HG02571 (cell line): ENCODE results near the gene CTSW.
"Not testable (repeated sequence)": the region's sequence is repeated elsewhere in the genome, so short reads cannot be mapped to it uniquely, and the experiment has no call there.

ENCODE experiments used
- ATAC-seq: cut with Tn5 transposase; IDR thresholded peaks from one replicate; pipeline ENCODE4 v1.9.1; 2021; ENCODE audit warnings: mild to moderate bottlenecking, moderate library complexity; ENCODE audit not compliant: unreplicated experiment

The CTSW gene

GRCh38 chr11:65879617-65880016, at the start of gene CTSW:
Gene CTSW, plus strand, starts transcription at chr11:65879837. Its CDS starts 18 bp downstream, at chr11:65879855.
- ATAC-seq = no peak

GRCh38 chr11:65832231-65832630, 47.4 kb upstream of the CTSW start:
- not testable (repeated sequence) for ATAC-seq

DNA sequence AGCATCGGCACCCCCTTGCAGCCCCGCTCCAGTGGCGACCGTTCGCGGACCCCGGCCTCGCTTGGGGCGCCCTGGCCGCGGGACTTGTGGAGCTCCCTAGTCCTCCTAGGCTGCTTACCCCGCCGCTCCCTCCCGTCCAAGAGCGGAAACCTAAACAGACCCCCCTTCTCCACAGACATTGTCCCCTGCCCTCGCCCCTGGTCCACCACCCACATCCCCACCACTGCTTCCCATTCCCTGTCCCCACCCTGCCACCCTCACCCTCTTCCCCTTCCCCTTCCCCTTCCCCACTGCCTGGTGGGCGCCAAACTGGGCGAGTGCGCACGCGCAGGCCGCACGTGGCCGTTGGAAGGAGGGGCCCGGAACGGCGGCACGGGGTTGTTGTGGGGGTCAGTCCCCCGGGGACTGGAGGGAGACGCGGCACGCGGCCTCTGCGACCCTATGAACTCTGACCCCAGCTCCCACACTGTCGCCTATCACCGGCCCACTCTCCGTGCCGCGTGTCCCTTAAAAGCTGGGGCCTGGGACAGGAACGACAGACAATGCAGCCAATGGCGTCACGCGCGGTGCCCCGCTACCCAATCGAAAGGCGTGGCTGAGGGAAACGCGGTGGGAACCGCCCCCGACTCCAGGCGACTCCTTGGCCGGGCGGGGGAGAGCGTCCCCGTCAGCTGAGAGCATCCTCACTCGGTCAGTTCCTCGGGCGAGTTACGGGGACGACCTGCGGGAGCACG, 46.2 kb upstream of the CTSW start, which contains the start of gene SNX32:
Gene SNX32, plus strand, starts transcription at position 667 of the 734 bp plus-strand sequence. CDS start 103 bp downstream, outside the sequence.
- peak; percentile 81 for ATAC-seq

- no peak for ATAC-seq
Measured at GRCh38 chr11:65834202-65834601, 45.4 kb upstream of the CTSW start.

DNA sequence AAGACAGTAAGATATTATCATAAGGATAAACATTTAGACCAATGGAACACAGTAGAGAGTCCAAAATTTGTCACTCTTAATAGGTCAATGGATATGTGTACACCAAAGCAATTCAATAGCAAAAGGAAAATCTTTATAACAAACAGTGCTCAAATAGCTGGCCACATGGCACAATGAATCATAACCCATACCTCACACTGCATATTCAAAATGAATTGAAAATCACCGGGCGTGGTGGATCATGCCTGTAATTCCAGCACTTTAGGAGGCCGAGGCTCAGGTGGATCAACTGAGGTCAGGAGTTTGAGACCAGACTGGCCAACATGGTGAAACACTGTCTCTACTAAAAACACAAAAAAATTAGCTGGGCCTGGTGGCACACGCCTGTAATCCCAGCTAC, 37.5 kb upstream of the CTSW start:
- ATAC-seq = no peak

- no peak for ATAC-seq
Measured at GRCh38 chr11:65843811-65844210, 35.8 kb upstream of the CTSW start.

GRCh38 chr11:65844231-65844872, 35.3 kb upstream of the CTSW start:
- ATAC-seq = no peak

DNA sequence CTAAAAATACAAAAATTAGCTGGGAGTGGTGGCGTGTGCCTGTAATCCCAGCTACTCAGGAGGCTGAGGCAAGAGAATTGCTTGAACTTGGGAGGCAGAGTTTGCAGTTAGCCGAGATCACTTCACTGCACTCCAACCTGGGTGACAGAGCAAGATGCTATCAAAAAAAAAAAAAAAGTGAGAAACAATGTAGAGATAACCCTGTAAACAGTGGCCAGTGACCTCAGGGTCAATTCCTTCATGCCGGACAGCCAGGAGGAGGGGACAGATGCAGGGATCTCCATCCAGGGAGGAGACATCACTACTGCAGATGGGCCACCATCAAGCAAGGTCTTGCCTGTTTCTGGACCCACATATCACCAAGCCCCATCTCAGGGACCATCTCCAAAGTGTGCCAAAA, 31.9 kb upstream of the CTSW start:
- no peak for ATAC-seq

- not testable (repeated sequence) for ATAC-seq
Measured at GRCh38 chr11:65848693-65849092, 30.9 kb upstream of the CTSW start.

DNA sequence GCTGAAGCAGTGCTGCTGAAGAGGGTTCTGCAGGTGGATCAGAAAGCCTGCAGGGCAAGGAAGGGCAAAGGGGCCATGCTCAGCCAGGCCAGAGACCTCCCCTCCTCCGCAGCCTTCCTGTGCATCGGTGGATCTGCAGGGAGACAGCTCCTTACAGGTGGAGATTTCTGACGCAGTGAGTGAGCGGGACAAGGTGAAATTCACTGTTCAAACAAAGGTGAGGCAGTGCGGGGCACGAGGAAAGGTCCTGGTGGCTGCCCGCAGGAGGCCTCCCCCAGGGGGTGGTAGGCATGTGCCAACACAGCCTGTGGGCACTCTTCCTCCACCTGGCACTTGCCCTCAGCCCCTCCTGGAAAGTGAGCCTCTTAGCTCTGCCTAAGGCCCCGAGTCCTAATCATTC, 30.3 kb upstream of the CTSW start:
- no peak for ATAC-seq

DNA sequence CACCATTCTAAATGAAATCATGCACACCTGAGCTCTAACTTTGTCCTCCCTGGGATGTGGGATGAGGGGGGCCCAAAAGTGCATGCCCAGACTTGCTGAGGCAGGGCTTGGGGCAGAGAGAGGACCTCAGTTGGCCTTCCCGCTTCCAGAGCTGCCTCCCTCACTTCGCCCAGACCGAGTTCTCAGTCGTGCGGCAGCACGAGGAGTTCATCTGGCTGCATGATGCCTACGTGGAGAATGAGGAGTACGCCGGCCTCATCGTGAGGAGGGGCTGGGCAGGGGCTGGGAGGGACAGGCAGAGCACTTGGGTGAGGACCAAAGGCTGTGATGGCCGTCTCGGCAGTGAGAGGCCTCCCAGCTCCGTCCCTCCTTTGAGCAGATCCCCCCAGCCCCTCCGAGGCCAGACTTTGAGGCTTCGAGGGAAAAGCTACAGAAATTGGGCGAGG, 29.8 kb upstream of the CTSW start:
- no peak for ATAC-seq

DNA sequence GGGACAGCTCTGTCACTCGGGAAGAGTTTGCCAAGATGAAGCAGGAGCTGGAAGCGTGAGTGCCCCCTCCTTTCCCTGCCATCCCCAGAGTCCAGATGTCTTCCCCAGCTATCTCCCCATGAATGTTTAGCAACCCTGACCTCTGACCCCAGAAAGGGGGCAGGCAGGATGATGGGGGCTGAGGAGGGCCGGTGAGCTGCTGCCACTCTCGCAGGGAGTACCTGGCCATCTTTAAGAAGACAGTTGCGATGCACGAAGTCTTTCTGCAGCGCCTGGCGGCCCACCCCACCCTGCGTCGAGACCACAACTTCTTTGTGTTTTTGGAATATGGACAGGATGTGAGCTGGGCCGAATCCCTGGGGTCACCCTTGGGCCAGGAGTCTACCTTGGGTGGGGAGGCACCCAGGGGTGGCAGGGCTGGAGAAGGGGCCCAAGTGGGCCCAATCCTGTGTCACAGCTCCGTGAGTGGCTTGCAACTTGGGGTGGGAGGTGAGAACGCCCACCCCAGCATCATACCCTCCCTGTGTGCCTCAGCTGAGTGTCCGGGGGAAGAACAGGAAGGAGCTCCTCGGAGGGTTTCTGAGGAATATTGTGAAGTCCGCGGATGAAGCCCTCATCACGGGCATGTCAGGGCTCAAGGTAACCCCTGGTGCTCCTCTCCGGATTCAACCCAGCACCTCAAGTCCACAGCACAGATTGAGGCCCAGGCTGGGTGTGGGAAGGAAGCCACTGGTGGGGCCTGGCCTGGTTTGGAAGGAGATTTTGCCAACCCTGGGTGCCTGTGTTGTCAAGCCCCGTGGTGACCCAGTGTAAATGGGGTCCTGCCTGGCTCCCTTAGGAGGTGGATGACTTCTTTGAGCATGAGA, 29.2 kb upstream of the CTSW start:
- ATAC-seq = no peak

GRCh38 chr11:65851083-65851579, 28.5 kb upstream of the CTSW start:
- no peak for ATAC-seq

- no peak for ATAC-seq
Measured at GRCh38 chr11:65851811-65852507, 27.7 kb upstream of the CTSW start.

DNA sequence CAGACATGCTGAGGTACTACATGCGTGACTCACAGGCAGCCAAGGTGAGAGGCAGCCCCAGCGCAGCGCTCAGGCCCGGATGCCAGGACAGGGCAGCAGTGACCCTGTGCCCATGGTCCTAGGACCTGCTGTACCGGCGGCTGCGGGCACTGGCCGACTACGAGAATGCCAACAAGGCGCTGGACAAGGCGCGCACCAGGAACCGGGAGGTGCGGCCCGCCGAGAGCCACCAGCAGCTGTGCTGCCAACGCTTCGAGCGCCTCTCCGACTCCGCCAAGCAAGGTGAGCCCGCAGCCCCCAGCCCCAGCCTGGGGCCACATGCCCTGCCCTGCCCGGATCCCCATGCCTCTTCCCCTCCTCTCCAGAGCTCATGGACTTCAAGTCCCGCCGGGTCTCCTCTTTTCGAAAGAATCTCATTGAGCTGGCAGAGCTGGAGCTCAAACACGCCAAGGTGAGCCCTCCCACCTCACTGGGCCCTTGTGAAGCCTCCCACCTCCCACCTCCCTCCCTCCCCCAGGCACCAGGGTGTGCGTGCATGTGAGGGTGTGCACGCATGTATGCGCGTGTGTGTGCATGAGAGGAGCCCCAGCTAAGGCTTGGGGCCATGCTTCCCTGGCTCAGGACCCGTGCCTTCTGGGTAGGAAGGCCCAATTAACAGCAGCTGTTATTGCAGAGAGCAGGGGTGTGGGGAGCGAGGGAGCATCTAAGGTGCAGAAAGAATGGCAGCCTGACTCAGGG, 27.0 kb upstream of the CTSW start:
- no peak for ATAC-seq

DNA sequence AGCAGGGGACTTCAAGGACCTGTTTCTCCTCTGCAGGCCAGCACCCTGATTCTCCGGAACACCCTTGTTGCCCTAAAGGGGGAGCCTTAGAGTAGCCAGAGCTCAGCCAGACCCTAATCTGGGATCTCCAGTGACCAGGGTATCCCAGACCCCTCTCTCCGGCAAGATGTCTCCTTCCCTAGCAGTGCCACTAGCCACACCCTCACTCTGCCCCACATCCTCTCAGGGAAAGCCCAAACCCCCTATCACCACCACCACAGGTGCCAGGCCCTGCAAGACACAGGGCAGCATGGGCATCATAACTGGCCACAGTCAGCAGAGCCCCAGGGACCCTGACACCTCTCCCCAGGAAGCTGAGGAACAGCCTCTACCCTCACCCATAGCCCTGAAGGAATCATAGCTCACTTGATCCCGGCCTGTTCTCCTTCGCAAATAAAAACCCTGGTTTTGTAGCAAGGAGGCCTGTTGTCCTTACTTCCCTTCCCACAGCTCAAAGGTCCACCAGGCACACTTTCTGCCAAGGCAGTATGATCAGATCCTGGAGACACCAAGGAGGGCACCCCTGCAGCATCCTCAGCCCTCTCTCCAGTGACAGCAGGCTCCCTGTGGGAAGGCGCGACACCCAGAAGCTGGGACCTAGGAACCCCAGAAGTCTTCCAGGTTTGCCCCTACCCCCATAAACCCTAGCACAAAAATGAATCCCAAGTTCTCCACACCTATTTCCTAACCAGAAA, 26.2 kb upstream of the CTSW start:
- ATAC-seq = no peak

DNA sequence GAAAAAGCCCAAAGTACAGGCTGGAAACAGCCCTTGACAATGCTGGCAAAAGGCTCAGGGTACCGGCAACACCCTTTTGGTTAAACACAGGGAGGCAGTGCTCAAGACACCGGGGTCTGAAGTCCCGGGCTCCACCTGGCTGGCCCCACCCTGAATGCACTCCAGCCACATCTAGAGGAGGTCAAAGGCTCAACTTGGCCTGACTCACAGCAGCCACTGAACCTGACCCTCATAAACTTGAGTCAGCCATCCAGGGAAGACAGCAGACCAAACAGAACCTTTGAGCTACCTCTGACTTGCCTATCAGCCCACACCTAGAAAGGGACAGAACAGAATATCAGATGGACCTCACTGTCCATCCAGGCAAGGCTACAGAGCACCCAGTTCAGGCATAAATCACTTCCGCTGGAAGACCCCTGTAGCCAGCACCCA, 25.5 kb upstream of the CTSW start:
- no peak for ATAC-seq

- ATAC-seq = no peak
Measured at GRCh38 chr11:65854852-65855837, 24.5 kb upstream of the CTSW start.
